C4-2B (cell line): Measurements from ENCODE around the gene PRR15L.

Source experiments
- CTCF ChIP-seq: fragments of 450-650 bp; conservative IDR thresholded peaks from 2 replicates; pipeline ENCODE4 v1.5.1; 2017; ENCODE audit warnings: mild to moderate bottlenecking
- ZFX ChIP-seq: fragments of 450-650 bp; IDR thresholded peaks from 2 replicates; pipeline ENCODE4 v1.6.1; 2017

GRCh38 chr17:47934856-47935255, 22.8 kb downstream of the PRR15L start:
- no peak for TF ChIP-seq CTCF
- no peak for TF ChIP-seq ZFX
